H54 (cell line): Measurements from ENCODE around the gene ORM2.
"Not testable (repeated sequence)": the region's sequence is repeated elsewhere in the genome, so short reads cannot be mapped to it uniquely, and the experiment has no call there.

ENCODE experiments used
- DNase-seq: peaks from one replicate; pipeline ENCODE4 v3.0.0; 2011; ENCODE audit warnings: low spot score, mixed read lengths; ENCODE audit not compliant: insufficient read length
- FAIRE-seq: peaks from 3 replicates; lab custom pipeline; 2011; peaks lifted over from hg19 to GRCh38; lab: Jason Lieb, UNC
- POLR2A ChIP-seq: IDR thresholded peaks from 2 replicates; pipeline ENCODE4 v1.6.1; 2011; ENCODE audit warnings: low read depth, mild to moderate bottlenecking, low read length

The ORM2 gene

GRCh38 chr9:114329625-114330022, at the start of gene ORM2:
Gene ORM2, plus strand, starts transcription at chr9:114329869. Its CDS starts 36 bp downstream, at chr9:114329905.
- not testable (repeated sequence) for DNase-seq, FAIRE-seq

- no peak for TF ChIP-seq POLR2A
- FAIRE-seq = no peak
- DNase-seq = no peak
These were observed 48.8 kb upstream of the ORM2 start for GRCh38 chr9:114280636-114281472.

- no peak for TF ChIP-seq POLR2A
- FAIRE-seq (no peak), DNase-seq (no peak)
These were observed 48.1 kb upstream of the ORM2 start for GRCh38 chr9:114281473-114282103.

GRCh38 chr9:114282104-114282485, 47.6 kb upstream of the ORM2 start:
- DNase-seq (no peak), FAIRE-seq (no peak)
- TF ChIP-seq POLR2A = no peak

- TF ChIP-seq POLR2A = no peak
- DNase-seq = no peak
- FAIRE-seq = no peak
These were observed 47.2 kb upstream of the ORM2 start for GRCh38 chr9:114282507-114282906.

- TF ChIP-seq POLR2A = no peak
- peak; percentile 80 for FAIRE-seq
- no peak for DNase-seq
These were observed 46.7 kb upstream of the ORM2 start for GRCh38 chr9:114282926-114283325.

- TF ChIP-seq POLR2A = no peak
- FAIRE-seq = no peak
- no peak for DNase-seq
These were observed 46.0 kb upstream of the ORM2 start for GRCh38 chr9:114283551-114284111.

- no peak for TF ChIP-seq POLR2A
- DNase-seq = no peak
- no peak for FAIRE-seq
These were observed 45.2 kb upstream of the ORM2 start for GRCh38 chr9:114284316-114285060.

- FAIRE-seq (peak; percentile 72), DNase-seq (peak; percentile 76)
- no peak for TF ChIP-seq POLR2A
These were observed 44.4 kb upstream of the ORM2 start for GRCh38 chr9:114285166-114285867.

- DNase-seq (no peak), FAIRE-seq (no peak)
- no peak for TF ChIP-seq POLR2A
These were observed 43.5 kb upstream of the ORM2 start for GRCh38 chr9:114286146-114286679.

GRCh38 chr9:114287001-114287762, 42.5 kb upstream of the ORM2 start:
- no peak for TF ChIP-seq POLR2A
- no peak for FAIRE-seq
- no peak for DNase-seq

GRCh38 chr9:114287763-114288192, 41.9 kb upstream of the ORM2 start:
- no peak for FAIRE-seq
- no peak for TF ChIP-seq POLR2A
- no peak for DNase-seq
